SH-SY5Y (cell line): ENCODE results near the gene MGAT4C.

Experiments used
- GATA2 ChIP-seq: IDR thresholded peaks from 2 replicates; pipeline ENCODE4 v1.6.1; 2011; ENCODE audit warnings: mild to moderate bottlenecking, low read depth, low read length
- GATA3 ChIP-seq: IDR thresholded peaks from 2 replicates; pipeline ENCODE4 v1.6.1; 2011; ENCODE audit warnings: low read depth, mild to moderate bottlenecking, low read length, moderate library complexity

DNA sequence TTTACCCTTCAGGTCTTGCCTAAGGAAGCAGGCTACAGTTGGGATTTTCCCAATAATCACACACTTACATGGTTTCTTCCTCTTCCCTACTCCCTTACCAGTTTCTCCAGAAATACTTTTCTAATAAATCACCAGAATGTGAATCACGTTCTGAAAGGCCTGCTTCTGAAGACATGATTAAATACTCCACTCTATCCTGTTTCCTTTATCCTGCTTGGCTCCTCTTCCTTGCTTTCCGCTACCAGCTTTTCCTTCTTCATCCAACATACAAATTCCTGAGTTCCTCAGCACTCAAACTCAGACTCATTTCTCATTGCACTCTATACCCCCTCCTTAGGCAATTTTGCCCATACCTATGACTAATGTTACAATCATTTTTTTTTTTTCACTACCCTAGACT is 118.3 kb downstream of the MGAT4C start:
- TF ChIP-seq GATA2 = no peak
- TF ChIP-seq GATA3 = no peak
